KOPT-K1 (cell line): ENCODE data around the gene LIMS1.
"Not testable (repeated sequence)": the region's sequence is repeated elsewhere in the genome, so short reads cannot be mapped to it uniquely, and the experiment has no call there.

ENCODE experiments used
- H3K27ac ChIP-seq: fragments of 200-600 bp; sonication (generic); 2 replicates; pipeline ENCODE4 v1.5.1; 2016; ENCODE audit warnings: antibody characterized with exemption, mild to moderate bottlenecking, low read depth, low read length; ENCODE audit not compliant: poor library complexity, severe bottlenecking
- H3K36me3 ChIP-seq: fragments of 200-600 bp; sonication (generic); 2 replicates; pipeline ENCODE4 v1.5.1; 2017; ENCODE audit warnings: antibody characterized with exemption, mild to moderate bottlenecking, low read length, moderate library complexity; ENCODE audit not compliant: insufficient read depth
- H3K9me3 ChIP-seq: fragments of 200-600 bp; sonication (generic); 2 replicates; pipeline ENCODE4 v1.5.1; 2017; ENCODE audit warnings: antibody characterized with exemption, low read length, mild to moderate bottlenecking; ENCODE audit not compliant: insufficient read depth, poor library complexity, severe bottlenecking

LIMS1 gene

GRCh38 chr2:108701806-108702205 is 167.5 kb downstream of the LIMS1 start:
- H3K9me3 ChIP-seq = no peaks in the 10 kb centered on the region
- H3K27ac ChIP-seq = no peak overlapping the region
- H3K36me3 ChIP-seq = no peaks in the 10 kb centered on the region

GRCh38 chr2:108704871-108705270 is 170.6 kb downstream of the LIMS1 start:
- peaks cover 6% of the 10 kb centered on the region for H3K9me3 ChIP-seq
- no peak overlapping the region for H3K27ac ChIP-seq

GRCh38 chr2:108707300-108707699 is 173.0 kb downstream of the LIMS1 start:
- H3K27ac ChIP-seq = no peak overlapping the region
- peaks cover 6% of the 10 kb centered on the region for H3K9me3 ChIP-seq
- H3K36me3 ChIP-seq = no peaks in the 10 kb centered on the region

More at GRCh38 chr2:108704871-108705270, 170.6 kb downstream of the LIMS1 start:
- H3K36me3 ChIP-seq = no peaks in the 10 kb centered on the region

GRCh38 chr2:108716971-108717370 is 182.7 kb downstream of the LIMS1 start:
- H3K9me3 ChIP-seq, H3K36me3 ChIP-seq, H3K27ac ChIP-seq: not testable (repeated sequence)

GRCh38 chr2:108719149-108720044 is 185.1 kb downstream of the LIMS1 start, which contains the start of gene RANBP2:
Gene RANBP2, plus strand, starts transcription at chr2:108719482. Its CDS starts 125 bp downstream, at chr2:108719607.
- H3K36me3 ChIP-seq = no peaks in the 10 kb centered on the region
- H3K9me3 ChIP-seq = no peaks in the 10 kb centered on the region
- peak within 1 kb of the TSS; percentile 71 for H3K27ac ChIP-seq

- not testable (repeated sequence) for H3K36me3 ChIP-seq, H3K9me3 ChIP-seq, H3K27ac ChIP-seq
These were observed 191.8 kb downstream of the LIMS1 start for GRCh38 chr2:108726048-108726447.

- not testable (repeated sequence) for H3K27ac ChIP-seq, H3K9me3 ChIP-seq
- peaks cover 58% of the 10 kb centered on the region for H3K36me3 ChIP-seq
These were observed 200.4 kb downstream of the LIMS1 start for GRCh38 chr2:108734656-108735055.
